Measurements from ENCODE around the gene DVL2.
A peak's percentile ranks its signal among the peaks of the same experiment; 100 is the strongest.
"Not testable (repeated sequence)": the region's sequence is repeated elsewhere in the genome, so short reads cannot be mapped to it uniquely, and the experiment has no call there.

Gene DVL2

GRCh38 chr17:7182101-7182500 is 52.2 kb downstream of the DVL2 start:
- not testable (repeated sequence) for DNase-seq (ENCODE audit: low read depth, low spot score); H3K4me3 ChIP-seq (ENCODE audit: low read length)

- no peak for DNase-seq (ENCODE audit: low read depth, low spot score)
- H3K4me3 ChIP-seq (ENCODE audit: low read length): peak within 1 kb of the TSS; percentile 57
Measured at GRCh38 chr17:7179317-7180254, 54.7 kb downstream of the DVL2 start, which contains the start of gene ASGR1. Gene ASGR1 (minus strand): TSS chr17:7179370. CDS start chr17:7178563, 807 bp downstream.

GRCh38 chr17:7178973-7179316 is 55.4 kb downstream of the DVL2 start:
- no peak overlapping the region for H3K4me3 ChIP-seq (ENCODE audit: low read length)
- DNase-seq (ENCODE audit: low read depth, low spot score): no peak

GRCh38 chr17:7177954-7178477 is 56.3 kb downstream of the DVL2 start:
- H3K4me3 ChIP-seq (ENCODE audit: low read length): peak overlapping the region; percentile 57
- DNase-seq (ENCODE audit: low read depth, low spot score): no peak

- H3K4me3 ChIP-seq (ENCODE audit: low read length): peak overlapping the region; percentile 57
- peak; percentile 50 for DNase-seq (ENCODE audit: low read depth, low spot score)
Measured at GRCh38 chr17:7177191-7177953, 56.9 kb downstream of the DVL2 start.

GRCh38 chr17:7176841-7177190 is 57.5 kb downstream of the DVL2 start:
- no peak overlapping the region for H3K4me3 ChIP-seq (ENCODE audit: low read length)
- DNase-seq (ENCODE audit: low read depth, low spot score): no peak

GRCh38 chr17:7176107-7176840 is 58.0 kb downstream of the DVL2 start:
- H3K4me3 ChIP-seq (ENCODE audit: low read length): no peak overlapping the region

More at GRCh38 chr17:7176107-7176840, 58.0 kb downstream of the DVL2 start:
- DNase-seq (ENCODE audit: low read depth, low spot score): no peak

Data from Jurkat, Clone E6-1 (cell line).